HG03354 (cell line): ENCODE measurements around the gene C16orf74.

ENCODE experiments used
- ATAC-seq: cut with Tn5 transposase; IDR thresholded peaks from one replicate; pipeline ENCODE4 v1.9.1; 2021; ENCODE audit warnings: mild to moderate bottlenecking; ENCODE audit not compliant: unreplicated experiment, poor library complexity, severe bottlenecking

C16orf74 gene

DNA sequence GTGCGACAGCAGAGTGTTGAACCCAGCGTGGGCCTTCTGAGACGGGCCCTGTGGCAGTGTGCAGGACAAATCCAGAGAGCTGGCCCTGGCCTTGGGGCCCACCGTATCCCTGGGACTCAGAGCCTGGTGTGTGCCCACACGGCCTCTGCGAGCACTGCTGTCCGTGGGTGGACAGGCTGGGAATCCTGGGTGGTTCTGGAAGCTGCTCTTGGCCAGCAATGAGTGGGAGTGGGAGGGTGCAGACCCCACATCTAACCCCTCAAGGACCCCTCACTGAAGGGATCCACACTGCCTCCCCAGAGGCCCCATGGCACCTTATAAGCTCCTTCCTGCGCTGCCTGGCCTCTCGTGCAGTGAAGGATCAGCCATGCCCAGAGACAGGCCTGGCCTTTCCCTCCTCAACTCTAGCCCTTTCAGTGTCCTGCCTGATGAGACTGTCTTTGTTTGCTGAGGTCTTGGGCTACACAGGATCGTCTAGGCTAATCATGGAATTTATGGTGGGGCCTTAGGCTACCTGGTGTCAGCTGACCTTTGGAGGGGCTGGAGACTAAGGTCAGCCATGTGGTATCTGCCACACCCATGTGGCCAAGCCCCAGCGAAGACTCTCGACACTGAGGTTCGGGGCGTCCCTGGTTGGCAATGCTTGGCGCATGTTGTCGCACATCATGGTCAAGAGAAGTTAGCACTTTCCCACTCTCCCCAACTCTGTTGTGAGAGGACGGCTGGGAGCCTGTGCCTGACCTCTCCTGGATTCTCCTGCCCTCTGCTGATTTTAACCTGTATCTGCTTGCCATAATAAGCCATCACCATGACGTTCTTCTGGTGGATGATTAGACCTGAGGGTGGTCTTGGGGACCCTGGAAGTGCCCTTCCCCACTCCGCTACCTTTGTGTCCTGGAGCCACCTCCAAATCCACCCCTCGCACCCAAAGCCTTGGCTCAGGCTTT, 45.7 kb downstream of the C16orf74 start:
- no peak for ATAC-seq

GRCh38 chr16:85704011-85704410, 46.9 kb downstream of the C16orf74 start:
- ATAC-seq: no peak

GRCh38 chr16:85699628-85700027, 51.3 kb downstream of the C16orf74 start:
- no peak for ATAC-seq

- no peak for ATAC-seq
Measured at GRCh38 chr16:85698935-85699558, 51.8 kb downstream of the C16orf74 start.

DNA sequence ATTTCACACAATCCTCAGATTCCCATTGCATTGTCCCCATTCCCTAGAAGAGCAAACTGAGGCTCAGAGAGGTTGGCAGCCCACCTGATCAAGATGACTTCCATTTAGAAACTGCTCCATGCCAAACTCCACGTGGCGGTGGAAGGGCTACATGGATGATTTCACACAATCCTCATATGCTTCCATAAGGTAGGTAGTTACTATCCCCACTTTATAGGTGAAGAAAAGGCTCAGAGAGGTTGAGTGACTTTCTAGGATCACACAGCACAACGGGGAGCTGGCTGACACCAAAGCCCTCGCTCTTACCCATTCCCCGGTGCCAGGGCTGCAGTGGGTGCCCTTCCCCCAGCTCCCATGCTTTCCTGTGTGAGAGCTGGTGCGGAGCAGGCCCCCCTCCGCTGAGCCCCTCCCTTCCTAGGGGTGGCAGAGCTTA, 52.4 kb downstream of the C16orf74 start:
- no peak for ATAC-seq

DNA sequence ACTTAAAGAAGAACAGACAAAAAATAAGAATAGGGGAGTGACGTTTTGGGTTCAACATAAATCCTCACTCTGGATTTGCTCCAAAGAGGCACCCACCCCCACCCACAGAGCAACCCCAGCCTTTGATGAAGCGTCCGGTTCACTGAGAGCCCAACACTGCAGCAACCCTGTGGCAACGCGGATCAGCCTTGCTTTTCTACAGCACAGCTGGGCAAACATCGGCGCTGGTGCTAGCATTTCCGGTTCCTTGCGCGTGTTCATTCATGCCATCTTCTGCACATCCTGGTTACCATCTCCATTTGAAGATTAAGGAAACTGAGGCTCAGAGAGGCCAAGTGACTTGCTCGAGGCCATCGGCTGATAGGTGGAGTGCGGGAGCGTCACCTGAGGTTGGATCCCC, 53.5 kb downstream of the C16orf74 start:
- ATAC-seq: no peak

GRCh38 chr16:85696781-85697180, 54.1 kb downstream of the C16orf74 start:
- ATAC-seq: no peak

DNA sequence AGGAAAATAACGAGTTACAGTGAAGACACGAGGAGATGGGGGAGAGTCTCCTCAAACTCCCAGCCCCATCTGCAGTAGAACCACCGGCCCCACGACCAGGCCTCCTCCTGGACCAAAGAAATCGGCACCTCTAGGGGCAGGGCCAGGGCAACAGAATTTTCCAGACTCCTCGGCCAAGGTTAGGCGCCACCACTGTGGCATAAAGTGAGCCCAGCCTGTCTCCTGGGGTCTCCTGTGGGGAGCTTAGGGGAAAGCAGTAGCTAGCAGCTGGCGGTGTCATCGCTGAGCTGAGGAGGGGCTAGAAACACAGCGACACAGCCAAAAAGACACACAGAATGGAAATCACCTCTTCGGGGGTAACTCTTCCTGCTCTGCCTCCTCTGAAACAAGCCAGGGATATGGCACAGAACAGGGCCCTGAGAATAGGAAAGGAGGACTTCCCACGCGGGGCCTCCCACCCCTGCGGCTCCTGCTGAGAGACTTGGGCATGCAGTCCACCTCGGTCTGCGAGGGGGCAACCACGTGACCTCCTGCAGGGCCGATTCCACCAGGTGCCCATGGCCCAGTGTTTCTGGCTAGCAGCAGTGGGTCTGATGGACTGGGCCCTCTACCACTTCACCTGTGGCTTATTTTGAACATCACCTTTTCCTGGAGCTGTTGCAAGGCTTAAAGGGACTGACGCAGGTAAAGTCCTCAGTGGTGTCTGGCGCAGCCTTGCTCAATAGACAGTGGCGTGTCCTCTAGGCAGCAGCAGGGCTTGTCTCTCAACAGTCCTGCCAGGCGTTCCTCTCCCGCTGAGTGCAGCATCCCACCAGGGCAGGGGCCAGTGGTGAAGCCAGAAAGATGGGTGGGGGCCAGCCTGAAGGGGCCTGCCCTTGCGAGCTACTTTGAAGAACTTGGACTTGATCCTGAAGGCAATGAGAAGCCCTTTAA, 55.4 kb downstream of the C16orf74 start:
- no peak for ATAC-seq

DNA sequence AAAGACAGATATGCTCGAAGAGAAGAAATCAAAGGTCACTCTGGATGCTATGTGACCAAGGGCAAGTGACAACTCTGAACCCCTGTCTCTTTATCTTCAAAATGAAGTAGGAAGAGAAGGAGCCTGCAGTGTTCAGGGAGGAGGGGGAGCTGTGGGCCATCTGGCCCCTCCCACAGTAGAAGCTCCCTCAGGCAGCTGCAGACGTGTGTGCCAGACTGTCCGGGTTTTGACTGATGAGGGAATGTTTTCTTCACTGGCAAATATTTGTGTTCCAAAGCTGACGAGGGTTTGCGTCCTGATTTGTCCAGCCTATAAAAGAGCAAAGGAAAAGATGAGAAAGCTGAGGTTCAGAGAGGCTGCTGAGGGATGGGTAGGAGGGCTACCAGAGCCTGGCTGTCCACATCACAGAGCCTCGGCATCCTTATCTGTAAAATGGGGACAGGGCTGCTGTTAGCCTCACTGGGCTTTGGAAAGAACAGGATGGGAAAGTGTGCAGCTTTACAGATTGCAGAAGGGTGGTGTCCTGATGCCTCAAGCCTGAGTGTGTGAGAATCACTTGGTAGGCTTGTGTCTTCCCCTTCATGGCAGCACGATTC, 60.3 kb downstream of the C16orf74 start:
- no peak for ATAC-seq

- no peak for ATAC-seq
Measured at GRCh38 chr16:85689950-85690320, 61.0 kb downstream of the C16orf74 start.

GRCh38 chr16:85689285-85689949, 61.5 kb downstream of the C16orf74 start:
- ATAC-seq: peak; percentile 6

DNA sequence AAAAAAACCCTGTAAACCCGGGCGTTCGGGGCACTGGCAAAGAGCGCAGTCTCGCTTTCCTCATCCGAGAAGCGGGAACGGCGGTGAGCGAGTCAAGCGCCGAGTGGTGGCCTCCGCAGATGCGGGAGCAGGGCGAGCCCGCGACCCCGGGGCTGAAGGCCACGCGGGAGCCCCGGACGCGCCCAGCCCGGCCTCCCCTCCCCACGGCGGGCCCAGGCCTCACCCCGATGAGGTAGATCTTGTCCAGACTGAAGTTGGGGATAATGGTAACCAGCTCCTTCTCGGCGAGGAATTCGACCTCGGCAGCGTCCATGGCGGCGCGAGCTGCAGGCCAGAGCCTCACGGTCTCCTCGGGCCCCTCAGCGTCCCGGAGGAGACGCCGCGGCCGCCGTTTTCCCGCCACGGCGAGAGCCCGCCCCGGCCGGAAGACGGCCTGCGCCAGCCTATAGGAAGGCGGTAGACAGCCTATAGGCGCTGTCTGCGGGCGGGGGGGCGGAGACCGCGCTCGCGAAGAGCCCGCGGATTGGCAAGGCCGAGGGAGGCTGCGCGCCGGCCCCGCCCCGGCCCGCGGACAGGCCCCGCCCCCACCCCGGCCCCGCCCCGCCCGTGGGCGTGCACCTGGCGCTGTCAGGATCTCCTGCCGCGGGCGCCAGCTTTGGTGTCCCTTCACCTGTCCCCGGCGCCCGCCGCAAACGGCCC, 62.2 kb downstream of the C16orf74 start, which contains the start of gene GINS2:
TSS of gene GINS2 (minus strand) at position 369 of the 699 bp plus-strand sequence. CDS start at position 313, 56 bp downstream.
- peak; percentile 94 for ATAC-seq

GRCh38 chr16:85687651-85688471, 63.0 kb downstream of the C16orf74 start:
- ATAC-seq: peak; percentile 6

GRCh38 chr16:85686912-85687591, 63.8 kb downstream of the C16orf74 start:
- no peak for ATAC-seq

- ATAC-seq: no peak
Measured at GRCh38 chr16:85685251-85685650, 65.6 kb downstream of the C16orf74 start.

DNA sequence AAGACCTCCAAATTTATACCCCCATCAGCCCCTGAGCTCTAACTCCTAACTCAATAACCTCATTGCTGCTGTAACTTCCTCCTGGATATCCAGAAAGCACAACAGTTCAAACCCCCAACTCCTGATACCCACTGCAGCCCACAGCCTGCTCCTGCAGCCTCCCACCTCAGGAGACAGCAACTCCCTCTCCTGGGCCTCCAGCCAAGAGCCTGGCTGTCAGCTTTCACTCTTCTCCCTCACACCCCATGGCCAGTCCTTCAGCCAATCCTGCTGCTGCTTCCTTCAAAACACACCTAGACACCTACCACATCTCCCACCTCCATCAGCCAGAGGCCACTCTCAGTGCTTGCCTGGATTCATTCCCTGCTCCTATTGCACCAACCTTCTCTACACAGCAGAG, 67.5 kb downstream of the C16orf74 start:
- no peak for ATAC-seq

DNA sequence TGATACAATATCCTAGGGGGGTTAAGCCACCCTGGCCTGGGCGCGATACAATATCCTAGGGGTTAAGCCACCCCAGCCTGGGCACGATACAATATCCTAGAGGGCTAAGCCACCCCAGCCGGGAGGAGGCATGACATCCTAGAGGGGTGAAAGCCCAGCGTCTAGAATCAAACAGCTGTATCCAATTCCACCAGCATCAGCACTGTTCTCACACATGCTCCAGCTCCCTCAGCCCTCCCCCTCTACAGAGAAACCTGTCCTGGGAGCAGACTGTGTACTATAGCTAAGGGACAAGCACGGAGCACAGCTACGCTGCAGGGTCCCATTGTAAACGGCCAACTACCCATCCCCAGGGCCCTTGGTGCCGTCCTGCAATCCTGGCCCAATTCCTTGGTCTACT, 68.4 kb downstream of the C16orf74 start:
- no peak for ATAC-seq
